ELF-1 (cell line): Measurements from ENCODE around the gene S100A7.
"Not testable (repeated sequence)": the region's sequence is repeated elsewhere in the genome, so short reads cannot be mapped to it uniquely, and the experiment has no call there.

Experiments used
- DNase-seq: peaks from one replicate; pipeline ENCODE4 v3.0.0-alpha.2; 2016; ENCODE audit warnings: low read depth, low spot score

Gene S100A7

GRCh38 chr1:153476491-153477093, 16.1 kb upstream of the S100A7 start:
- no peak for DNase-seq

DNA sequence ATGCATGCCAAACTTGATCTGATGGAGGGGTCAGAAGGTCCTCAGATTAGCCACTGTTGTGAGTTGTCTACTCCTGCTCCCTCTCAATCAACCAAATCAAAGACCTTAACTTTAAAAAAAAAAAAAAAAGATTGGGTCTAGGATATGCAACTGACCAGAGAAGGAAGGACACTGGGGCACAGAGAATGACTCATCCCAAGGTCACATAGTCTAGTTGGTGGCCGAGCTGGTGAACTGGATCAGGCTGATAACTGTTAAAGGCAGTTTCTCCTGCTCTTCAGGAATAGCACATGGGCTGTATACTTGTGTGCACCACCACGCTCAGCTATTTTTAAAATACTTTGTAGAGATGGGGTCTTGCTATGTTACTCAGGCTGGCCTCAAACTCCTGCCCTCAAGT, 14.8 kb upstream of the S100A7 start:
- no peak for DNase-seq

- no peak for DNase-seq
Observed at GRCh38 chr1:153474347-153474746, 13.9 kb upstream of the S100A7 start.

GRCh38 chr1:153470707-153471106, 10.3 kb upstream of the S100A7 start:
- no peak for DNase-seq

DNA sequence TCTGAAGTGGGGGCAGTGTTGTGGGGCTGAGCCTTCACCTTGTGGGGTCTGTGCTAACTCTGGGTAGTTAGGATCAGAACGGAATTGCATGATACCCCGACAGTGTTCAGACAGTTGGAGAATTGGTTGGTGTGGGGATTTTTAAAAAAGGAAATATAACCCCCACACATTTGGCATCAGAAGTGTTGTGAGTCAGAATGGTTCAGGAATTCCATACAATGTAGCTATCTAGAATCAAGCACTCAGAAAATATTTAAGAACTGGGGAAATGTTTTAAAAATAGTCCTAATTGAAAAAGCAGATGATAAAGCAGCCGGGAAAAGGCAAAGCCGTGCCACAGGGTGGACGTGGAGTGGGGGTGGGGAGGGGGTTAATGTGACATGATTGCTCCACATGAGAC, 6.5 kb upstream of the S100A7 start:
- no peak for DNase-seq

DNA sequence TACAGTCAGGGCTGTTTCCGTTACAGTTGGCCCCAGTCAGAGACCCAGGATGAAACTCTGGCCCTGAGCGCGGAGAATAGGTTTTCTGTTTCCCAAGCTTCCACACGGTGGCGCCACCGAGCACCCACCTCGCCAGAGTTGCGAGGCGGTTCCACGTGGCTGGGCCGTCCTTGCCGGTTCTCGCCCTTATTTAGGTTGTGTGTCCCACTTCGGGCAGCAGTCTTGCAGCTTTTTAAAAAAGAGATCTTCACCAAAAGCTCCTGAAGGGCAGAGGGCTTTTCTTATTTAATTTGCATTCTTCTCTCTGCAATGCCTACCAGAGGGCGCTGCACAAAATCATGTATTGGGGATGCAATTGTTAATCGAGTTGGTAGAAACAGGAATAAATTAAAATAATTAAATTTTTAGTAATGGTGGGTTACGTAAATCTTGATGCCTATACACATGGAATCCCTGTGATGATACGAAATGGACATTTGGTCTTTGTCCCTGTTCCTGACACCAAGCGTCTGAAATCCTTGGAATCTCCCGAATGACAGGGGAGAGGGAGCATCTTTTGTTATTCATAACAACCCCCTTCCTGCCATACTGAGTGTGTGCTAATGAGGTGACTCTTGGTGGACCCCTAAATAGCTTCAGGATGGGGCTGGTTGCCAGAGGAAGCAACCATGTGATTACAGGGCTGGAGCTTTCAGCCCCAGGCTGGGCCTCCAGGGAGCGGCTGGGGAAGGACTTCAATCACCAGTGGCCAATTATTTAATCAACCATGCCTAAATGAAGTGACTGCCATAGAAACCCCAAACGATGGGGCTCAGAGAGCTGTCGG, 5.6 kb upstream of the S100A7 start:
- DNase-seq = peak; percentile 85

- DNase-seq = not testable (repeated sequence)
Observed at GRCh38 chr1:153462741-153463140, 2.3 kb upstream of the S100A7 start.

GRCh38 chr1:153459655-153460054, 796 bp downstream of the S100A7 start:
- DNase-seq = no peak

DNA sequence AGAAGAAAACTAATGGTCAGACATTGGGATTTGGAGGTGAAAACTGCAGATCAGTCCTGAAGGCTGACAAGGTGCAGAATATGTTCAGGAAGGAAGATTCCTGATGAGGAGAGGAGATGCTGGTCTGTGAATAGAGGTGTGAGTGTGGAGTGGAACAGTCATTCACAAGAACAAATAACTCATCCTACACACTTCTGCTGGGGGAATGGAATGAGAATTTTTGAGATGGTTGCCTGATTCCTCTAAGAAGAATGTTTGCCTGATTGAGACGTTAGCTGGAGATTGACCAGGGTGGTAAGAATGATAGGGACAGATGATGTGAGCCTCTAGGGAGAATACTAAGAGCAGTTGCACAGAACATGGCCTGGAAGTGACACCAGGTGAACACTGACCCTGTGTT, 4.1 kb downstream of the S100A7 start:
- DNase-seq = no peak

DNA sequence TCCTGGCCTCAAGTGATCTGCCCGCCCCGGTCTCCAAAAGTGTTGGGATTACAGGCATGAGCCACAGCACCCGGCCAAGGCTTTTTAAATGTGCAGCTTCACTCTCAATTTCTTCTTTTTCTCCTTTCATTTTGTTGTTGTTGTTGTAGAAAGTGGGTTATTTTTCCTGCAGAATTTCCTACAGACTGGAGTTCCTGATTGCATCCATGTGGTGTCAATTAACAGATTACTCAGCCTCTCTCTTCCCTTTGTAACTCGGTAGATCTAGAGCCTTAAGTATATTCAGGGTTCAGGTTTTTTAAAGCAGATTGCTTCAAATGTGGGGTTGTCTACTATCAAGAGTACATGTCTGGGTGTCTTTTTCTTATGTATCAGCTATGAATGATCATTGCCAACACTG, 11.6 kb downstream of the S100A7 start:
- not testable (repeated sequence) for DNase-seq

DNA sequence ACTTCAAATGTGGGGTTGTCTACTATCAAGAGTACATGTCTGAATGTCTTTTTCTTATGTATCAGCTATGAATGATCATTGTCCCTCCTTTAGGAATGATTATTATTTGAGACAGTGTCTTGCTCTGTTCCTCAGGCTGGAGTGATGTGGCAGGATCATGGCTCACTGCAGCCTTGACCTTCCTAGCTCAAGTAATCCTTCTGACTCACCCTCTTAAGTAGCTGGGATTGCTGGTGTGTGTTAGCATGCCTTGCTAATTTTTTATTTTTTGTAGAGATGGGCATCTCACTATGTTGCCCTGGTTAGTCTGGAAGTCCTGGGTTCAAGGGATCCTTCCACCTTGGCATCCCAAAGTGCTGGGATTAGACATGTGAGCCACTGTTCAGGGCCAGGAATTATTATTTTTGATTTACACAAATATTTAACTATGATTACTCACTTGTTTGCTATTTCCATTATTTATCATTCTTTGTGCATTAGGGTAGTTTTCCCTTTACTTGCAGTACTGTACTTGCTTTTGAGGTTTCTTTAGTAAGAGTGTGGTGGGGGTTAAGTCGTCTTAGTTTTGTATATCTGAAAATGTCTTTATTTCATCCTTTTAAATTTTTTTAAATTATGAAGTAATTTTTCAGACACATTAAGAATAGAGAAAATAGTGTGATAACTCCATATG, 12.8 kb downstream of the S100A7 start:
- DNase-seq = no peak

DNA sequence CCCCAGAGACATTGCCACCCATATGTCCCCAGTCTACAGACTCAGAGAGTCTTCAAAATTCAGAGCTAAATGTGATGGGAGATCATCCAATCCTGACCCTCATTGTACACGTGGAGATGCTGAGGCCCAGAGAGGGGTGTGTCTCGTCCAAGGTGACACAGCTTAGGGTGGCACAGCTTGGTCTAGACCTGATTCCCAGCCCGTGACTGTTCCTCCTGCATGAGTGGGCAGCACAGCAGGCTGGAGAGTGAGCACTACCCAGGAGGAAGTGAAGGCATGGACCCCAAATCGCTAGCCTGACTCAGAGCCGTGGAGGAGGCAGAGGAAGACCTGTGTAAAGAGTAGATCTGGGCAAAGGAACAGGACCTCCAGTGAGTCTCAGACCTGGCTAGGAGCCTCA, 16.4 kb downstream of the S100A7 start:
- no peak for DNase-seq

- DNase-seq = no peak
Observed at GRCh38 chr1:153443486-153443885, 17.0 kb downstream of the S100A7 start.

DNA sequence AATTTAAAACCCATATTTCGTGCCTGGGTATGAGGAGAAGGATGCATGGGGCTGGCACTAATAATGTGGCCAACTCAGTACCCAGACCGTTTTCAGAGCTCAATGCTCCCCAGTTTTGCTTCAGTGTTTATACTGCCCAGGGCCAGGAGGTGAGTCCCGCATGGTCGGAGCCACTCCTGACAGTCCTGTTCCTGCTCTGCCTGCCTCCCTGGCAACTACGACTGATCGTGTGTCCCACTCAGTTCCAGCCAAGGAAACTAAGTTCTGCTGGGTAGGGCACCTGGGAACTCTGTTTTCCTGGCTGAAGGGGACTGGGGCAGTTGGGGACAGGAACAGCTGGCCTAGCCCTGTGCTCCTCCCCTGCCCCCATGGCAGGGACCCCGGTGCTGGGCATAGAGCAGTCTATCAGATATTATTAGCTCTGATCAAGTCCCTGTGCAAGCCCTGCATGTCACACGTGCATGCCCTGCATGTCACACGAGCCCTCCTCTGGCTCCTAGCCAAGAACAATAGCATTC, 19.2 kb downstream of the S100A7 start:
- DNase-seq = no peak

- no peak for DNase-seq
Observed at GRCh38 chr1:153439273-153439672, 21.2 kb downstream of the S100A7 start.

GRCh38 chr1:153438599-153438998, 21.9 kb downstream of the S100A7 start:
- DNase-seq = no peak

DNA sequence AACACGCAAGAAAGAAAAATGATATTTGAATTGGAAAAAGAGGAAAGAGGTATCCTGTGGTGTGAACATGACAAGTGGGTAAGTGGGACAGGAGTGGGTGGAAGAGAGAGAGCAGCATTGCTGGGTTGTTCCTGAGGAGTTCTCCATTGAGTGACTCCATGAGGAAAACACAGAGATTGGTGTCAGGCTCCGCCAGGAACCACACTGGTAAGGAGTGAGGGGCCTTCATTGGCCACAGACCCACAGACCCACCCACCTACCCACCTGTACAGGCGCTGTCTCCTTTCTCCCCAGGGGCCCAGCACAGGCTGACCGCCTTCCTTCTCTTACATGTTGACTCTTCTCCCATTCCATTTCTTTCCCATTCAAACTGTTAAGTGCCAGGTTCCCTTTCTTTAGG, 23.2 kb downstream of the S100A7 start:
- no peak for DNase-seq

- DNase-seq = no peak
Observed at GRCh38 chr1:153434746-153435455, 25.6 kb downstream of the S100A7 start.

DNA sequence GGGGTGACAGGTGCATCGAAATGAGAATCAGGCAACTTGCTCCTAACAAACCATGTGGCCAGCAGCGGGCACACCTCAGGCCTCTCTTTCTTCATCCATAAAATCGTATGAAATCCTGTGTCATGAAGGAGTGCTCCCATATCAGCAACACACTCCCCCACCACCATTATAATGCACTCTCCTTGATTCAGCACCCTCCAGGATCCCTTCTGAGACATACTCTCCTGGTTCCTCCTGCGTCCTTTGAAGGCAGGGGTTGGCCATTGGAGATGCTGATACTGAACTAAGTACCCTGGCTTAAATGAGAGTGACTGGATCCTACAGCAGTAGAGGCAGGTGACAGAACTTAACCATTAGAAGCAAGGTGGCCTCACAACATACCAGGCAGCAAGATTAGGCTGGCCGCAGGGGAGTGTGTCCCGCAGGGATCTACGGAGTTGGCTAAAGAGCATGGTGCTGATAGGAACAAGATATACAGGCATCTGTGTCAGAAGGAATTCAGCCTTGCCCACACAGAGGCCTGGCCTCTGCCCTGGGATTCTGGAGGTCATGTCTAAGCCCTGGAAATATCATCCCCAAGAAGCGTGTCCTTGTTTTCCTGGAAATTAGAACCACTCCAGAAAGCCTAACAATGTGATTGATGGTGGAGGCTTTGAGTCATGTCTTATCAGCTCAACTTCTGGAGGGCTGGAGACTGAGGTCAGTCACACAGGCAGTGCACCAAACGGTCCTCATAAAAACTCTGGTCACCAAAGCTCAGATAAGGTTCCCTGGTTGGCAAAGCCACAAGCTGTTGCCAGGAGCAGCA, 27.4 kb downstream of the S100A7 start:
- DNase-seq = peak; percentile 3

DNA sequence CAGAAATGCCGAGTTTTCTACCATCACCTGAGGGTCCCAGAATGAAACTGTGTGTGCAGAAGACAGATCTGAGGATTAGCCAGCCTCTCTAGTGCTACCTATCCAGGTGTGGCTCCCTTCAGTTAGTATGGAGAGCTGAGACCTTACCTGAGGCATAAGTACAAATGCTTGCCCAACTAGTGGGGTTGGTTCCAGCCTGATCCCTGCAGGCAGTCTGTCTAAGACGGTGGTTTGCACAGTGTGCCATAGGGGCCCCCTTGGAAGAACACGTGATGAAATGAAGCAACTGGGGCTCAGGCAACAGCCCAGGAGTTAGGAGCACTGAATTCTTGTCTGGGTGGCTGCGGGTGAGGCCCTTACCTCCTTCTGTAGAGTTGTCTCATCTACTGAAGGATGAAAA, 28.5 kb downstream of the S100A7 start:
- no peak for DNase-seq

GRCh38 chr1:153431427-153431826, 29.0 kb downstream of the S100A7 start:
- no peak for DNase-seq
